Measurements from ENCODE around the gene SERP2.

SERP2 gene

DNA sequence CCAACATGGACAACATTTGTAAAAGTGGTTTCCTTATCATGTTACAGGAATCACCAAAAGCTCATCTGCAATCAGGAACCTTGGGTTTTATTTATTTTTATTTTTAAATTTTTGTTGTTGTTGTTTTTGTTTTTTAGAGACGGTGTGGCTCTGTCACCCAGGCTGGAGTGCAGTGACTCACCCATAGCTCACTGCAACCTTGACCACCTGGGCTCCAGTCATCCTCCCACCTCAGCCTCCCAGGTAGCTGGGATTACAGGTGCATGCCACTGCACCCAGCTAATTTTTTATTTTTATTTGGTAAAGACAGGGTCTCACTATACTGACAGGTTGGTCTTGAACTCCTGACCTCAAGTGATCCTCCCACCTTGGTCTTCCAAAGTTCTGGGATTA, 13.6 kb upstream of the SERP2 start:
- DNase-seq = no peak

DNA sequence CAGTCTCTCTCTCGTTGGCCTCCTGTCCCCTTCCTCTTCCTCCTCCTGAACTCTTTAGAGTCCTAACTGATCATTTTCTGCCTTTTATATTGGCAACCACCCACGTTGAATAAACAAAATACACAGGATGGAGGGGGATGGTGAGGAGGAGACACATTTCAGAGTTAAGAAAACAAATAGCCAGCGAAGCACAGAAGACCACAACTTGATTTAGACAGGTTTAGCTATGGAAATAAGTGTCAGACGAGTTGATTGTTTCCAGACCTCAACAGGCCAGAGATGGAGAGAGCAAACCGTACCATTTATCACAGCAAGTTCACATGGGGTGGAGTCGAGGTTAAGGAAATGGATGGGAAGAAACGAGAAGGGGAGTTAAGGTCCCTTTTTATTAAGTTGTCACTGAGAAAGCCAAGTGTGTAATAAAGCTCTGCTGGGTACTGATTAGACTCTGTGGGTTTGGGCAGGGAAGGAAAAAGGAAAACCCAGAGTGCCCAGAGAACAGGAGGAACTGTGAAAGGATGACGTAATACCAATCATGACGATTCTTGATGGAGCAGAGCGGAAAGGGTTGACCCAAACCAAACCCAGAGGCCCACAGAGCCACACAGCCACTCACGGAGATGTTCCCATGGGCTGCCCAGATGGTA, 11.1 kb upstream of the SERP2 start:
- no peak for DNase-seq

GRCh38 chr13:44363631-44364344, 9.8 kb upstream of the SERP2 start:
- no peak for DNase-seq

GRCh38 chr13:44364345-44365000, 9.2 kb upstream of the SERP2 start:
- no peak for DNase-seq

- no peak for DNase-seq
These were observed 8.6 kb upstream of the SERP2 start for GRCh38 chr13:44365008-44365407.

GRCh38 chr13:44365899-44366298, 7.7 kb upstream of the SERP2 start:
- no peak for DNase-seq

- DNase-seq = no peak
These were observed 5.5 kb upstream of the SERP2 start for GRCh38 chr13:44368062-44368591.

- DNase-seq = no peak
These were observed 4.8 kb upstream of the SERP2 start for GRCh38 chr13:44368599-44369368.

DNA sequence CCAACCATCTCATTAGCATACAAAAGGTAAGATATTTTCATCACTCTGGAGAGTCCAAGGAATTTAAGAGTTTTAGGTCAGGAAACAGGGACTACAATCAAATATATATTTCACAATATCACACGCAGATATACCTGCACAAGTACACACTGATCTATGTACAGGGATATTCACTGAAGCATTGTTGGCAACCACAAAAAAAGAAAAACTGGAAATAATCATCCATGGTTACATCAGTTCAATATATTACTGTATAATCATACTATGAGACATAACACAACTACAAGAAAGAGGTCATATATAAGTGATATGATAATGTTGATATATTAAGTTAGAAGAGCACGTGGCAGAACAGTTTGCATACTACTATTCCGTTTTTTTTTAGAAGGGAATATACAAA, 2.2 kb upstream of the SERP2 start:
- DNase-seq = no peak

- no peak for DNase-seq
These were observed 400 bp upstream of the SERP2 start for GRCh38 chr13:44373247-44373600.

GRCh38 chr13:44374348-44374712, 706 bp downstream of the SERP2 start:
- DNase-seq = no peak

DNA sequence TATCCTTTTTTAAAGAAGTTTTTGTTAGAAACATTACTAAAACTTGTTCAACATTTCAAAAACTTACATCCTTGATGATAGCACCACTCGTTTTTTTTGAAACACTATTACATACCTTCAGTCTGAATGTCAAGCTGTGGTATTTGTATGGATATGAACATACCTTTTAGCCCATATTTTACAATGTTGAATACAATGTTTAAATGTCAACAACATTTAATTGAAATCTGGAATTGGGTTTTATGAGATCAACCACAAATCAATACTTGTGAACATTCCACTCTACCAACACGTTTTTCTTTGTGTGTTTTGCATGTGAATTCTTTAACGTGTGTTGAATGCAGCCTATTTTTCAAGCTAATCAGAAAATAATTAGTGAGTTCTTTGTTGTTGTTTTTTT, 4.7 kb downstream of the SERP2 start:
- no peak for DNase-seq

DNA sequence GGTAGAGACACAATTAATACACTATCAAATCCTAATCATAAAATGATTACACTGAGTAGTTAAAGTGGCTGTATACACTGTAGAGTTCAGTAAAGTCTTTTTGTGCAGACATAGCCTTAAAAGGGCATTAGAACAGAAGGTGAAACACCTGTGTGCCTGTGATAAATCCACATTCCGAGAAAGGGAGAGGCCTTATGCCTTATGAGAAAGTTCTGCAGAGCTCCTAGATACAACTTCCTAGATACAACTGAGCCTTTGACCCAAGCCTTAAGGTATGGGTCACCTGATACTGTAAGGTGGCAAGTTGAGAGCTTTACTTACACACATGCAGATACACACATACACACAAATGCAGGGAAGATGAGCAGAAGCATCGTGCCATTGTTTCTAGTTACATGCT, 6.3 kb downstream of the SERP2 start:
- no peak for DNase-seq

DNA sequence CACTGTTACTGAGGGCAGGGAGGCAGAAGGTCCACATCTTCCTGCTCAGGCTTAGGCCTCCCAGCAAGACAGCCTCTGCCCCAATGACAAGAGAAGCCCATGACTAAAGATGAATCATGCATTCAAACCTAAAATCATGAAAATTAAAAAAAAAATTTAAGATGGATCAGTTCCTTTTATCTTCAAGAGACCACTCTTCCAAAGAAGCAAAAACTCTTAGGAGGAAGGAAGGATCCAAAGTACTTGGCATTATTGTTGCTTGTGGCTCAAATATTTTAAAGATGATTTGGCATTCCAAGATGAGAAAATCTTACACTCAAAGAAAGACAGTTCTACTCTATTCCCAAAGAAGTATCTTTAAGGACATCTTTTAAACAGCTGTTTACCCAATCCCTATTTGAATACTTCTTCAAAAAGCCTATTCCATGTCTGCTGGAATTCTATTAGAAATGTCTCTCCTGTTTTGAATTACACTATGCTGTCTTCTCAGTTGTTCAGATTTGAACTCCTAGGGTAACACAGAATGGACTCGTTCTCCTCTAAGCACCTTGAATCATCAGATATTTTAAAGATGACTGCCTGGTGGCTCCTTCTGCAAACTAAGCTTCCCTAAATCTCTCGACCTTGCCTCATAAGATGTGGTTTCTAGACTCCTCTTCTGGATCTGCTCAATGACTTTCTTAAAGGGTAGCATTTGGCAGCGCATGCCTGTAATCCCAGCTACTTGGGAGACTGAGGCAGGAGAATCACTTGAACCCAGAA, 7.0 kb downstream of the SERP2 start:
- DNase-seq = no peak

DNA sequence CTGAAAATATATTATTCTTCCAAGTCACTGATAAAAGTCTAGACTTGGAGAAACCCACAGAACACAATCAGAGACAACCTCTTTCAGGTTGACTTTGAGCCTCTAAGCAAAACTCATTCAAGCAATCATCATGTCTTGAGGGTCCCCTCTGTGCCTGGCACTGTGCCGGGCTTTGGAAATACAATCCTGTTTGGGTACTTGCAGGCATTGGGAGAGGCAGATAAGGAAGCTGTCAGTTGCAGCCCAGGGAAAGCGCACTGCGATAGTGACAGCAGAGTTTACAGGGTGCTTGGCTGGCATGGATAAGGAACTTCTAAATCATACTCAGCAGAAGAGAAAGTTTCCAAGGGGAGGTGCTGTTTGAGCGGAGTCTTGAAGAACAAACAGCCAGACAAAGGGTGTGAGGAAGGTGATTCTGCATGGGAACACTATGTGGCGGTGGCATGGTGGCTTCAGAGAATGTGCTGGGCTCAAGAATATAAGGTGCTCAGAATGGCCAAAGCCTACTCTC, 9.1 kb downstream of the SERP2 start:
- DNase-seq = no peak

GRCh38 chr13:44383945-44384344, 10.3 kb downstream of the SERP2 start:
- DNase-seq = no peak

DNA sequence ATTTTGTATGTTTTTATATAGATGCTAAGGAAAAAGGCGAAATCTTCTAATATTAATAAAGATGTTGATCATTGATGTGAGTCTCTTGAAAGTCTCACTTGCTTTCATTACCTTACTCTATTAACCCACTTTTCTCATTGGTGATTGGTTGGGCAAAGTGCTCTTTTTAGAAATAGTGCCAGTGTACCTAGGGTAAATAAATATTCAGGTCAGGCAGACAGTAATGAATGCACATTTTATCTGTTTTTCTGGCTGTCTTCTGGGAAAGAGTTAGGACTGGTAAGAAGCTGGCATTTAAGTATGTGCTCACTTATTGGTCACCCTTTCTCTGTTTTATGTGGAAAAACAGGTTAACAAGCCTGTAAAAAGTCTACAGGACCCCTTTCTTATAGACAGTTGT, 11.2 kb downstream of the SERP2 start:
- no peak for DNase-seq

DNA sequence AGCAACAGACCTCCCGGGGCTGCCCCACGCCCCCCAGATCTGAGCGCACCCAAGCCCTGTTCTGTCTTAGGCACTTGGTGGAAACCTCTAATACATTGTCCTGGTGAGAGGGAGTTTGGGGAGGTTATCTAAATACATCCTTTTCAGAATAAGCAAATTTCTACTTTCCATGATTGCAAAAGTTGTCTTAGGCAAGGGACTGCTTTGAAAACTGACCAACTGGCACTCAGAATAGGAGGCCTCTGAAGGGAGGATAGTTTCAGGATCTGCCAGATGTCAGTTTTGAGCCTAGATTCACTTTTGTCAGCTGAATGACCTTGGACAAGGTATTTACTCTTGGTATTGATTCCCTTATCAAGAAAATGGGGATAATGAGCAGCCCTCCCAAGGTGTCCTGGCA, 11.8 kb downstream of the SERP2 start:
- DNase-seq = no peak

GRCh38 chr13:44385847-44386246, 12.2 kb downstream of the SERP2 start:
- no peak for DNase-seq

- no peak for DNase-seq
These were observed 13.4 kb downstream of the SERP2 start for GRCh38 chr13:44386913-44387556.

GRCh38 chr13:44388427-44389059, 14.9 kb downstream of the SERP2 start:
- no peak for DNase-seq

Data from activated CD4-positive, alpha-beta T cell treated with anti-CD3 and anti-CD28 coated beads, Interleukin-10, Interleukin-2, amounts not matched to agents 100 ng/mL and 50 ng/mL, durations not matched to agents 16 hours and 8 hours (primary cell).